HepG2 (cell line): ENCODE measurements around the gene STK39. TPM values are rescaled to one million over a fixed set of nuclear protein-coding genes. Genes with fewer than 3 reads are reported as not detected.

Experiments
- ASH2L ChIP-seq: fragments of 300-600, 200-600 bp; sonication (generic); IDR thresholded peaks from 2 replicates; pipeline ENCODE4 v1.7.0; 2017; ENCODE audit warnings: low read depth, mild to moderate bottlenecking, moderate library complexity, mixed read lengths, low read length; ENCODE audit not compliant: insufficient read length
- CEBPG ChIP-seq: IDR thresholded peaks from 2 replicates; pipeline ENCODE4 v1.6.1; 2016
- EP300 ChIP-seq, 3 experiments: sonication (generic) in 1 of 3; formaldehyde crosslinking in 1 of 3; IDR thresholded peaks; 2 replicates each; pipeline versions ENCODE4 v1.5.1 to v1.6.1; 2011 to 2020; ENCODE audit warnings: low read depth in 2 of 3, low read length in 2 of 3, borderline replicate concordance in 1 of 3, improper control_type of control experiment in 1 of 3, mild to moderate bottlenecking in 1 of 3, missing genetic modification reagents in 1 of 3, moderate library complexity in 1 of 3
- FOXJ3 ChIP-seq: sonication (generic); formaldehyde crosslinking; IDR thresholded peaks from 2 replicates; pipeline ENCODE4 v1.4.0; 2020; ENCODE audit warnings: missing genetic modification reagents, mild to moderate bottlenecking, borderline replicate concordance
- GFI1 ChIP-seq: sonication (generic); formaldehyde crosslinking; IDR thresholded peaks from 2 replicates; pipeline ENCODE4 v1.5.0; 2020; ENCODE audit warnings: missing genetic modification reagents, mild to moderate bottlenecking, borderline replicate concordance
- GMEB1 ChIP-seq: sonication (generic); formaldehyde crosslinking; IDR thresholded peaks from 2 replicates; pipeline ENCODE4 v1.5.1; 2020; ENCODE audit warnings: missing genetic modification reagents, mild to moderate bottlenecking, borderline replicate concordance
- HMGA1 ChIP-seq: sonication (generic); formaldehyde crosslinking; conservative IDR thresholded peaks from 2 replicates; pipeline ENCODE4 v1.4.0; 2020; ENCODE audit warnings: missing genetic modification reagents
- IRF2 ChIP-seq: IDR thresholded peaks from 2 replicates; pipeline ENCODE4 v1.6.1; 2018; ENCODE audit warnings: missing genetic modification reagents, missing compliant biosample characterization
- MAFK ChIP-seq, 2 experiments: IDR thresholded peaks in 1 of 2; conservative IDR thresholded peaks in 1 of 2; 2 replicates each; pipeline ENCODE4 v1.6.1; 2011; ENCODE audit warnings: improper control_type of control experiment in 2 of 2, low read length in 2 of 2
- MXI1 ChIP-seq: IDR thresholded peaks from 3 replicates; pipeline ENCODE4 v1.6.1; 2012; ENCODE audit warnings: low read depth, low read length, inconsistent platforms, borderline replicate concordance
- RERE ChIP-seq: IDR thresholded peaks from 2 replicates; pipeline ENCODE4 v1.6.1; 2016; ENCODE audit warnings: low read depth, missing genetic modification reagents, missing compliant biosample characterization
- XRCC5 ChIP-seq: fragments of 200-400 bp; formaldehyde crosslinking; optimal IDR thresholded peaks from 2 replicates; pipeline ENCODE3; 2017; ENCODE audit warnings: mild to moderate bottlenecking, low read length
- ZEB1 ChIP-seq: IDR thresholded peaks from 2 replicates; pipeline ENCODE4 v1.6.1; 2012; ENCODE audit warnings: mild to moderate bottlenecking, low read depth, inconsistent platforms; ENCODE audit not compliant: insufficient replicate concordance
- ZKSCAN8 ChIP-seq: IDR thresholded peaks from 2 replicates; pipeline ENCODE4 v1.6.1; 2016; ENCODE audit warnings: borderline replicate concordance, missing genetic modification reagents, missing compliant biosample characterization
- polyA plus RNA-seq, 8 experiments: library from polyadenylated mRNA; depleted of rRNA in 3 of 8; stranded (reverse) in 7 of 8; unstranded in 1 of 8; fragments of >200 nt; fragmentation: Illumina TruSeq in 4 of 8; extraction: Trizol in 4 of 8; gene quantifications; 2 replicates each; pipeline versions ENCODE4 v1.2.1 to v1.2.3, GENCODE V29; 2011 to 2016; ENCODE audit warnings: low read depth in 4 of 8, missing spikeins in 1 of 8, mixed read lengths in 1 of 8; ENCODE audit not compliant: insufficient read depth in 1 of 8
- total RNA-seq, 5 experiments: library from RNA; depleted of rRNA; stranded (reverse); fragments of >200 nt; fragmentation: Illumina TruSeq; extraction: Trizol; gene quantifications; 2 replicates each; pipeline ENCODE4 v1.2.3, GENCODE V29; 2016; ENCODE audit warnings: low read depth in 1 of 5
- TF ChIP-seq, protein P1 (sequence below): sonication (generic); formaldehyde crosslinking; IDR thresholded peaks from 2 replicates; pipeline ENCODE4 v1.5.1; 2020; ENCODE audit warnings: mild to moderate bottlenecking, missing genetic modification reagents, borderline replicate concordance

The STK39 gene
- total and polyA plus RNA-seq, 2 of the 13 experiments (the other 11 are each of a cell fraction or from before 2014, with no cell fraction given): 27.3 to 38.4 TPM

DNA sequence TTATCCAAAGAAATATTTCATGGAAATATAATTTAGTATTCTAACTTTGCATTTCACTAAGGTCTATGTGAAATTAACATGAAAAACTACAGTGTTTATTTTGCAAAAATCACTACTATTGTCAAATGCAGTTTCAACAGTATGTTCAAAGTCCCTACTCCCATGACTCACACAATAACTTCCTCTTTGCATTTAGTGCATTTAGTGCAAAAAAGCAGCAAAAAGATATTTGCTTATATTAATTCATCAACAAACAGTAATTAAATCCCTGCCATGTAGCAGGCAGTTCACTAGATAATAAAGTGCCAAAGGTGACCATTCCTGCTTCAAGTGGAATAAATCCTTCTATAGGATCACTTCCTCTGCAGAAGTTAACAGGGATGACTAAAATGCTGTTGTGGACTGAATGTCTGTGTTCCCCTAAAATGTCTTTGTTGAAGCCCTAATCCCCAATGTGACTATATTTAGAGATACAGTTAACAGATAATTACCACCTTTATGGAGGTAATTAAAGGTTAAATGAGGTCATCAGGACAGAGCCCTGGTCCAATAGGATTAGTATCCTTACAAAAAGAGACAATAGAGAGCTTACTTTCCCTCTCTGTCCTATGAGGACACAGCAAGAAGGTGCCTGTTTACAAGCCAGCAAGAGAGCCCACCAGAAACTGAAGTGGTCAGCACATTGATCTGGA, 61.7 kb downstream of the STK39 start (continued):
- TF ChIP-seq, protein P1, sequence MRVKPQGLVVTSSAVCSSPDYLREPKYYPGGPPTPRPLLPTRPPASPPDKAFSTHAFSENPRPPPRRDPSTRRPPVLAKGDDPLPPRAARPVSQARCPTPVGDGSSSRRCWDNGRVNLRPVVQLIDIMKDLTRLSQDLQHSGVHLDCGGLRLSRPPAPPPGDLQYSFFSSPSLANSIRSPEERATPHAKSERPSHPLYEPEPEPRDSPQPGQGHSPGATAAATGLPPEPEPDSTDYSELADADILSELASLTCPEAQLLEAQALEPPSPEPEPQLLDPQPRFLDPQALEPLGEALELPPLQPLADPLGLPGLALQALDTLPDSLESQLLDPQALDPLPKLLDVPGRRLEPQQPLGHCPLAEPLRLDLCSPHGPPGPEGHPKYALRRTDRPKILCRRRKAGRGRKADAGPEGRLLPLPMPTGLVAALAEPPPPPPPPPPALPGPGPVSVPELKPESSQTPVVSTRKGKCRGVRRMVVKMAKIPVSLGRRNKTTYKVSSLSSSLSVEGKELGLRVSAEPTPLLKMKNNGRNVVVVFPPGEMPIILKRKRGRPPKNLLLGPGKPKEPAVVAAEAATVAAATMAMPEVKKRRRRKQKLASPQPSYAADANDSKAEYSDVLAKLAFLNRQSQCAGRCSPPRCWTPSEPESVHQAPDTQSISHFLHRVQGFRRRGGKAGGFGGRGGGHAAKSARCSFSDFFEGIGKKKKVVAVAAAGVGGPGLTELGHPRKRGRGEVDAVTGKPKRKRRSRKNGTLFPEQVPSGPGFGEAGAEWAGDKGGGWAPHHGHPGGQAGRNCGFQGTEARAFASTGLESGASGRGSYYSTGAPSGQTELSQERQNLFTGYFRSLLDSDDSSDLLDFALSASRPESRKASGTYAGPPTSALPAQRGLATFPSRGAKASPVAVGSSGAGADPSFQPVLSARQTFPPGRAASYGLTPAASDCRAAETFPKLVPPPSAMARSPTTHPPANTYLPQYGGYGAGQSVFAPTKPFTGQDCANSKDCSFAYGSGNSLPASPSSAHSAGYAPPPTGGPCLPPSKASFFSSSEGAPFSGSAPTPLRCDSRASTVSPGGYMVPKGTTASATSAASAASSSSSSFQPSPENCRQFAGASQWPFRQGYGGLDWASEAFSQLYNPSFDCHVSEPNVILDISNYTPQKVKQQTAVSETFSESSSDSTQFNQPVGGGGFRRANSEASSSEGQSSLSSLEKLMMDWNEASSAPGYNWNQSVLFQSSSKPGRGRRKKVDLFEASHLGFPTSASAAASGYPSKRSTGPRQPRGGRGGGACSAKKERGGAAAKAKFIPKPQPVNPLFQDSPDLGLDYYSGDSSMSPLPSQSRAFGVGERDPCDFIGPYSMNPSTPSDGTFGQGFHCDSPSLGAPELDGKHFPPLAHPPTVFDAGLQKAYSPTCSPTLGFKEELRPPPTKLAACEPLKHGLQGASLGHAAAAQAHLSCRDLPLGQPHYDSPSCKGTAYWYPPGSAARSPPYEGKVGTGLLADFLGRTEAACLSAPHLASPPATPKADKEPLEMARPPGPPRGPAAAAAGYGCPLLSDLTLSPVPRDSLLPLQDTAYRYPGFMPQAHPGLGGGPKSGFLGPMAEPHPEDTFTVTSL (CRISPR knock-in tag): peak; percentile 96; the same call in 1 of the 2 replicates
- TF ChIP-seq GMEB1 (CRISPR knock-in tag) (no peak), IRF2 (0 out of 2 replicates have a peak, but pooled peaks have one; percentile 15), MXI1 (peak; percentile 14; the same call in 1 of the 3 replicates), ASH2L (peak; percentile 42), HMGA1 (no peak), ZKSCAN8 (CRISPR knock-in tag) (0 out of 2 replicates have a peak, but pooled peaks have one; percentile 61), EP300 (IDR thresholded peaks at IDR 0.05; ENCODE audit: low read depth in 2 of 2, low read length in 2 of 2) (peak; percentile 52 to 82; a peak in 3 of 4 replicates), EP300 (CRISPR knock-in tag; IDR thresholded peaks at IDR 0.05; ENCODE audit: borderline replicate concordance) (peak; percentile 72; the same call in 1 of the 2 replicates), RERE (CRISPR knock-in tag) (peak; percentile 32; the same call in 1 of the 2 replicates), GFI1 (CRISPR knock-in tag) (peak; percentile 95), CEBPG (CRISPR knock-in tag) (peak; percentile 59; the same call in 1 of the 2 replicates), ZEB1 (no peak), MAFK (conservative IDR thresholded peaks at IDR 0.05 in 1 of 2, IDR thresholded peaks at IDR 0.05 in 1 of 2; ENCODE audit: low read length in 2 of 2) (peak; percentile 45 to 52; a peak in 3 of 4 replicates), XRCC5 (no peak), FOXJ3 (CRISPR knock-in tag) (peak; percentile 29; the same call in 1 of the 2 replicates)
